B cell (primary cell): ENCODE results near the gene LILRA2. TPM values are rescaled to one million over a fixed set of nuclear protein-coding genes. Genes with fewer than 3 reads are reported as not detected.
"Not testable (repeated sequence)": the region's sequence is repeated elsewhere in the genome, so short reads cannot be mapped to it uniquely, and the experiment has no call there.

Source experiments
- ATAC-seq: fragments of 200-7000 bp; cut with Tn5 transposase; one replicate; pipeline ENCODE4 v1.10.0; 2021; ENCODE audit warnings: low read depth, mild to moderate bottlenecking, moderate number of reproducible peaks, moderate library complexity
- CTCF ChIA-PET: fragments of 350-600 bp; sonication (Branson Sonifier 250); formaldehyde crosslinking; loops from one replicate; lab custom pipeline; 2021; ENCODE audit warnings: antibody characterized with exemption, inconsistent platforms; lab: Charles Lee
- POLR2A ChIA-PET: fragments of 350-600 bp; sonication (Branson Sonifier 250); formaldehyde crosslinking; loops from one replicate; lab custom pipeline; 2021; ENCODE audit warnings: antibody characterized with exemption; lab: Charles Lee
- DNase-seq: peaks from one replicate; pipeline ENCODE4 v3.0.0; 2013
- H2AFZ ChIP-seq: 2 replicates; pipeline ENCODE4 v1.6.1; 2012; ENCODE audit warnings: mild to moderate bottlenecking, low read depth, low read length; ENCODE audit not compliant: insufficient read depth, poor library complexity, severe bottlenecking
- H3K27ac ChIP-seq, 2 donors: 1 replicate in 1 of 2; 2 replicates in 1 of 2; pipeline ENCODE4 v1.5.1; 2012 to 2013; ENCODE audit warnings: low read length in 2 of 2, mild to moderate bottlenecking in 2 of 2, moderate library complexity in 1 of 2
- H3K27me3 ChIP-seq, 4 experiments: fragments of 200-600 bp in 1 of 4; sonication (generic) in 1 of 4; replicated peaks in 1 of 4; 1 replicate in 2 of 4; 2 replicates in 2 of 4; pipeline versions ENCODE4 v1.6.1 to v1.7.0; 2013 to 2016; ENCODE audit warnings: low read length in 3 of 4, mild to moderate bottlenecking in 2 of 4, mixed read lengths in 1 of 4, moderate library complexity in 1 of 4; ENCODE audit not compliant: insufficient read depth in 4 of 4, control insufficient read depth in 3 of 4; ENCODE audit errors: control extremely low read depth in 1 of 4
- H3K36me3 ChIP-seq, 2 experiments: replicated peaks in 1 of 2; 1 replicate in 1 of 2; 2 replicates in 1 of 2; pipeline versions ENCODE4 v1.6.1 to v1.7.1; 2013; ENCODE audit warnings: low read length in 1 of 2; ENCODE audit not compliant: insufficient read depth in 2 of 2, control insufficient read depth in 1 of 2; ENCODE audit errors: control extremely low read depth in 1 of 2, extremely low read depth in 1 of 2
- H3K4me1 ChIP-seq, 2 donors: fragments of 200-600 bp in 1 of 2; sonication (generic) in 1 of 2; 1 replicate in 1 of 2; 2 replicates in 1 of 2; pipeline versions ENCODE4 v1.5.1 to v1.6.1; 2013 to 2017; ENCODE audit warnings: low read length in 2 of 2; ENCODE audit not compliant: control insufficient read depth in 2 of 2, insufficient read depth in 2 of 2
- H3K4me2 ChIP-seq: replicated peaks from 2 replicates; pipeline ENCODE3; 2012; ENCODE audit warnings: mild to moderate bottlenecking, low read depth, low read length; ENCODE audit not compliant: poor library complexity, severe bottlenecking
- H3K4me3 ChIP-seq, 5 experiments: fragments of 200-600 bp in 1 of 5; sonication (generic) in 1 of 5; 1 replicate in 3 of 5; 2 replicates in 2 of 5; pipeline versions ENCODE4 v1.5.1 to v1.7.0; 2011 to 2016; ENCODE audit warnings: low read length in 4 of 5, mild to moderate bottlenecking in 4 of 5, low read depth in 2 of 5, control low read depth in 1 of 5, moderate library complexity in 1 of 5; ENCODE audit not compliant: insufficient read depth in 1 of 5; ENCODE audit errors: control extremely low read depth in 1 of 5, extremely low read depth in 1 of 5
- H3K79me2 ChIP-seq: fragments of 200-600 bp; sonication (generic); one replicate; pipeline ENCODE4 v1.6.0; 2016; ENCODE audit warnings: low read length; ENCODE audit not compliant: control insufficient read depth, insufficient read depth
- H3K9ac ChIP-seq: fragments of 200-600 bp; sonication (generic); 2 replicates; pipeline ENCODE4 v1.6.1; 2017; ENCODE audit warnings: mild to moderate bottlenecking, low read length, moderate library complexity
- H3K9me3 ChIP-seq, 3 donors: one replicate each; pipeline versions ENCODE4 v1.6.1 to v1.7.1; 2013; ENCODE audit warnings: low read length in 2 of 3; ENCODE audit not compliant: control insufficient read depth in 2 of 3, insufficient read depth in 1 of 3; ENCODE audit errors: control extremely low read depth in 1 of 3
- H4K20me1 ChIP-seq: 2 replicates; pipeline ENCODE4 v1.6.0; 2012; ENCODE audit warnings: mild to moderate bottlenecking, low read length; ENCODE audit not compliant: insufficient read depth, control insufficient read depth, poor library complexity, severe bottlenecking
- H3K27ac Mint-ChIP-seq: one replicate; pipeline ENCODE4 v1.8.0; 2021; ENCODE audit warnings: mixed read lengths
- H3K27me3 Mint-ChIP-seq: one replicate; pipeline ENCODE4 v1.8.0; 2021; ENCODE audit warnings: mixed read lengths
- H3K4me1 Mint-ChIP-seq: one replicate; pipeline ENCODE4 v1.8.0; 2021; ENCODE audit warnings: mixed read lengths
- H3K4me3 Mint-ChIP-seq: one replicate; pipeline ENCODE4 v1.8.0; 2021; ENCODE audit warnings: mixed read lengths
- H3K9me3 Mint-ChIP-seq: one replicate; pipeline ENCODE4 v1.8.0; 2022; ENCODE audit warnings: mixed read lengths; ENCODE audit not compliant: insufficient read depth
- CTCF ChIP-seq: fragments of 200-600 bp; IDR thresholded peaks from one replicate; pipeline ENCODE4 v1.8.0; 2022; ENCODE audit warnings: antibody characterized with exemption, mild to moderate bottlenecking
- EZH2 ChIP-seq: IDR thresholded peaks from 2 replicates; pipeline ENCODE4 v1.6.1; 2012; ENCODE audit warnings: borderline replicate concordance, low read depth, mild to moderate bottlenecking, moderate library complexity, low read length; ENCODE audit not compliant: insufficient read depth, poor library complexity, severe bottlenecking
- WGBS: methylation state at CpG from one replicate; pipeline ENCODE4 v1.1.5; 2013; ENCODE audit warnings: missing lambda C conversion rate; ENCODE audit not compliant: insufficient coverage; 5-methylcytosine and 5-hydroxymethylcytosine counted together
- intact Hi-C: fragments of 100-400 bp; cut with micrococcal nuclease; formaldehyde crosslinking; loops from one replicate; pipeline ENCODE4 v1.10.0; 2022
- polyA plus RNA-seq: library from polyadenylated mRNA; depleted of rRNA; stranded (reverse); fragments of >200 nt; gene quantifications from 2 replicates; pipeline ENCODE4 v1.2.3, GENCODE V29; 2012
- total RNA-seq, 2 donors: library from RNA; stranded (reverse); fragments of 120-200 nt in 1 of 2; gene quantifications; 1 replicate in 1 of 2; 2 replicates in 1 of 2; pipeline versions ENCODE4 v1.2.3 to v1.2.4, GENCODE V29; 2013 to 2022

LILRA2 gene
- total and polyA plus RNA-seq, 2 donors (not counting 1 experiment from before 2014, with no cell fraction given), result 0.25 to 2.8 TPM

GRCh38 chr19:54626757-54627156 lies 53.2 kb downstream of the LILRA2 start:
- peaks cover 0 to 8% (median 0%) of the 10 kb centered on the region in 3 donors for H3K9me3 ChIP-seq
- H2AFZ ChIP-seq, result no peak overlapping the region
- H3K4me1 Mint-ChIP-seq, result peaks cover 86% of the 10 kb centered on the region
- peak overlapping the region in 1 of 2 donors; percentile 87 for H3K27ac ChIP-seq
- H3K4me3 Mint-ChIP-seq, result no peak overlapping the region
- peaks cover 28% of the 10 kb centered on the region for H4K20me1 ChIP-seq
- 98% methylated on average over 8 of the region's 8 CpGs for WGBS
- H3K9me3 Mint-ChIP-seq, result no peaks in the 10 kb centered on the region
- no peaks in the 10 kb centered on the region for H3K27me3 ChIP-seq
- CTCF ChIA-PET, result interaction anchor here (1.2 to 1.6 kb wide), 4 partner anchors 9 to 145 kb away, joined by 3 to 6 read pairs (median 4); no protein-coding TSS in a partner anchor
- no peaks in the 10 kb centered on the region for H3K27me3 Mint-ChIP-seq
- no peak overlapping the region for H3K9ac ChIP-seq
- H3K27ac Mint-ChIP-seq, result peak overlapping the region; percentile 92
- ATAC-seq (no peak), DNase-seq (no peak)
- H3K4me1 ChIP-seq, result peaks cover 85 to 86% of the 10 kb centered on the region in 2 donors
- peaks cover 93% of the 10 kb centered on the region for H3K79me2 ChIP-seq
- intact Hi-C loops, result no loop called here
- no peak overlapping the region for H3K4me2 ChIP-seq
- POLR2A ChIA-PET, result interaction anchor here (1.5 kb wide), 1 partner anchor 10 kb away, joined by 4 read pairs; no protein-coding TSS in a partner anchor
- no peak for TF ChIP-seq CTCF
- TF ChIP-seq EZH2, result no peak
- no peak overlapping the region for H3K4me3 ChIP-seq
- H3K36me3 ChIP-seq, result peaks cover 3 to 33% of the 10 kb centered on the region in 2 experiments

DNA sequence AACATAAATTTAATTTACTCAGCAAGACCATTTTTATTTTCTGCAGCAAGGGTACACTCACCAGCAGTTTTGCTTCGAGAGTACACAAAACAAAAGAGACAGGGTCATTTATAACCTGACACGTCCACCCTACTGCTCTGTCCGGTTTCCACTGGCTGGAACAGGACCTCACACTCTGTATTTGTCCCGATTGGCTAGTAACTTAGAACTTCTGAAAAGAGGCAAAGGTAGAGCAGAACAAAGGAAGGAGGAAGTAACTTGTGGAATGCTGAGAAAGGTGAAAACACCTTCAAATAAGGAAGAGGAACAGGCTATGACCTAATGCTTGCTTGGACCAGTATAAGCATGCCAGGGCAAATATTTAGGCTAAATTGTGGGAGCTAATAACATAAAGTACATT lies 54.3 kb downstream of the LILRA2 start:
- H3K27me3 Mint-ChIP-seq, H3K9me3 Mint-ChIP-seq: not testable (repeated sequence)

DNA sequence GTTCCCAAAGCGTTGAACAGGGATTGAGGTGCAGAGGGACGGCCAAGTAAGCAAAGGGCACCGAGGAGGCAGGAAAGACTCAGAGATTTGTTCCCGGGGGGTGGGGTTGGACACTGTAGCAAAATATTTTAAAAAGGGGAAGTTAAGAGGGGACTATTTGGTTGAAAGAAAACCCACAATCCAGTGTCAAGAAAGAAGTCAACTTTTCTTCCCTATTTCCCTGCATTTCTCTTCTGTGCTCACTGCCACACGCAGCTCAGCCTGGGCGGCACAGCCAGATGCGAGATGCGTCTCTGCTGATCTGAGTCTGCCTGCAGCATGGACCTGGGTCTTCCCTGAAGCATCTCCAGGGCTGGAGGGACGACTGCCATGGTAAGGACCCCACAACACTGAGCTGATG lies 56.7 kb downstream of the LILRA2 start, which contains the start of gene LILRB1:
TSS of gene LILRB1 (plus strand) at position 223 of the 400 bp plus-strand sequence. CDS start 590 bp downstream, outside the sequence.
- H4K20me1 ChIP-seq, result peaks cover 41% of the 10 kb centered on the region
- not testable (repeated sequence) for H3K9me3 ChIP-seq, H3K9me3 Mint-ChIP-seq, H3K27me3 Mint-ChIP-seq, H3K27me3 ChIP-seq
- peak within 1 kb of the TSS in 4 of 5 experiments; percentile 28 to 54 (median 34) for H3K4me3 ChIP-seq
- H3K9ac ChIP-seq, result peak within 1 kb of the TSS; percentile 51
- Mint-ChIP-seq H3K4me1 (peaks cover 55% of the 10 kb centered on the region), H3K27ac (peak within 1 kb of the TSS; percentile 97), H3K4me3 (peak within 1 kb of the TSS; percentile 88)
- peak within 1 kb of the TSS; percentile 17 for H2AFZ ChIP-seq
- H3K4me2 ChIP-seq, result peak within 1 kb of the TSS; percentile 79
- peak within 1 kb of the TSS; percentile 32 to 87 for H3K27ac ChIP-seq
- ATAC-seq, result peak; percentile 56
- peak; percentile 58 for DNase-seq
- H3K4me1 ChIP-seq, result peaks cover 59 to 60% of the 10 kb centered on the region in 2 donors
- ChIA-PET POLR2A (interaction anchor here (1.6 kb wide), 1 partner anchor 14 kb away, joined by 4 read pairs; no protein-coding TSS in a partner anchor), CTCF (interaction anchor here (1.0 to 2.1 kb wide), 2 partner anchors 10 to 22 kb away, joined by 3 to 6 read pairs; no protein-coding TSS in a partner anchor)
- H3K79me2 ChIP-seq, result peaks cover 69% of the 10 kb centered on the region
- peaks cover 3 to 63% of the 10 kb centered on the region in 2 experiments for H3K36me3 ChIP-seq
- intact Hi-C loops, result loop anchor here (2.0 kb wide), 1 partner anchor 13 kb away; no protein-coding TSS in a partner anchor
- WGBS, result 9% methylated on average over 8 of the region's 9 CpGs

More for the DNA sequence above, 54.3 kb downstream of the LILRA2 start:
- Mint-ChIP-seq H3K4me1 (peaks cover 74% of the 10 kb centered on the region), H3K4me3 (peak overlapping the region; percentile 23), H3K27ac (peak overlapping the region; percentile 92)
- H3K27me3 ChIP-seq, H3K4me3 ChIP-seq, H2AFZ ChIP-seq, intact Hi-C loops, H3K9me3 ChIP-seq, ATAC-seq, DNase-seq, H3K9ac ChIP-seq, POLR2A ChIA-PET: not testable (repeated sequence)
- WGBS, result 94% methylated on average over 4 of the region's 4 CpGs
- Histone ChIP-seq H3K79me2 (peaks cover 85% of the 10 kb centered on the region), H3K27ac (peak overlapping the region; percentile 28 to 87), H3K36me3 (peaks cover 3 to 44% of the 10 kb centered on the region in 2 experiments), H3K4me2 (peak overlapping the region; percentile 22), H3K4me1 (peaks cover 75 to 78% of the 10 kb centered on the region in 2 donors), H4K20me1 (peaks cover 39% of the 10 kb centered on the region)
- CTCF ChIA-PET, result interaction anchor here (1.1 to 1.6 kb wide), 3 partner anchors 26 to 146 kb away, joined by 3 to 6 read pairs (median 5); no protein-coding TSS in a partner anchor
